HFFc6 (cell line): ENCODE data around the gene ATF6. TPM values are rescaled to one million over a fixed set of nuclear protein-coding genes. Genes with fewer than 3 reads are reported as not detected.

Experiments
- DNase-seq: peaks from one replicate; pipeline ENCODE4 v3.0.0-alpha.2; 2018
- H3K27ac Mint-ChIP-seq: 2 replicates; pipeline ENCODE4 v1.8.0; 2020; ENCODE audit warnings: mild to moderate bottlenecking, mixed read lengths
- H3K27me3 Mint-ChIP-seq: 2 replicates; pipeline ENCODE4 v1.8.0; 2021; ENCODE audit warnings: mild to moderate bottlenecking, moderate library complexity, mixed read lengths; ENCODE audit not compliant: insufficient read depth
- H3K36me3 Mint-ChIP-seq: 2 replicates; pipeline ENCODE4 v1.8.0; 2021; ENCODE audit warnings: low read depth, mixed read lengths
- H3K4me1 Mint-ChIP-seq: 2 replicates; pipeline ENCODE4 v1.8.0; 2020; ENCODE audit warnings: low read depth, mixed read lengths
- H3K4me3 Mint-ChIP-seq: 2 replicates; pipeline ENCODE4 v1.8.0; 2020; ENCODE audit warnings: mild to moderate bottlenecking, moderate library complexity, mixed read lengths
- H3K9me3 Mint-ChIP-seq: 2 replicates; pipeline ENCODE4 v1.8.0; 2020; ENCODE audit warnings: mild to moderate bottlenecking, mixed read lengths
- CTCF ChIP-seq: fragments of 200-600 bp; sonication (generic); IDR thresholded peaks from 2 replicates; pipeline ENCODE4 v1.5.0; 2021; ENCODE audit warnings: antibody characterized with exemption, mild to moderate bottlenecking
- total RNA-seq, 6 experiments: library from RNA; stranded (reverse); fragmentation: NEBNext Ultra II Directional; extraction: Animal tissue kit (Norgen Biotek cat#: 25700); gene quantifications; 2 replicates in 1 of 6; 3 replicates in 5 of 6; pipeline ENCODE4 v1.2.3, GENCODE V29; 2021

ATF6 gene
- total RNA-seq, 6 experiments from 2014 or later, result 23.7 to 29.9 (median 27.6) TPM

- no peaks in the 10 kb centered on the region for H3K9me3 Mint-ChIP-seq
- H3K4me1 Mint-ChIP-seq, result peaks cover 12% of the 10 kb centered on the region
These were observed 51.1 kb downstream of the ATF6 start for GRCh38 chr1:161817176-161817730.

GRCh38 chr1:161820914-161821313, 54.8 kb downstream of the ATF6 start:
- DNase-seq, result no peak

More at GRCh38 chr1:161817176-161817730, 51.1 kb downstream of the ATF6 start:
- DNase-seq, result no peak
- Mint-ChIP-seq H3K27ac (no peak overlapping the region), H3K4me3 (no peak overlapping the region; the same call in 1 of the 2 replicates), H3K36me3 (peaks cover 5% of the 10 kb centered on the region; the same call in 1 of the 2 replicates), H3K27me3 (no peaks in the 10 kb centered on the region)
- TF ChIP-seq CTCF, result no peak

GRCh38 chr1:161824618-161825017, 58.5 kb downstream of the ATF6 start:
- no peak for TF ChIP-seq CTCF

More at GRCh38 chr1:161820914-161821313, 54.8 kb downstream of the ATF6 start:
- Mint-ChIP-seq H3K4me3 (no peak overlapping the region), H3K27ac (no peak overlapping the region), H3K4me1 (peaks cover 12% of the 10 kb centered on the region), H3K36me3 (peaks cover 5% of the 10 kb centered on the region; the same call in 1 of the 2 replicates), H3K9me3 (no peaks in the 10 kb centered on the region), H3K27me3 (no peaks in the 10 kb centered on the region)
- no peak for TF ChIP-seq CTCF

GRCh38 chr1:161825831-161826230, 59.7 kb downstream of the ATF6 start:
- no peak for DNase-seq
- Mint-ChIP-seq H3K4me1 (peaks cover 23% of the 10 kb centered on the region), H3K9me3 (no peaks in the 10 kb centered on the region), H3K36me3 (peaks cover 14% of the 10 kb centered on the region), H3K27ac (no peak overlapping the region), H3K4me3 (no peak overlapping the region), H3K27me3 (no peaks in the 10 kb centered on the region)
- TF ChIP-seq CTCF, result no peak

More at GRCh38 chr1:161824618-161825017, 58.5 kb downstream of the ATF6 start:
- Mint-ChIP-seq H3K9me3 (no peaks in the 10 kb centered on the region), H3K36me3 (peaks cover 14% of the 10 kb centered on the region), H3K4me1 (peaks cover 23% of the 10 kb centered on the region), H3K27ac (no peak overlapping the region), H3K27me3 (no peaks in the 10 kb centered on the region), H3K4me3 (no peak overlapping the region)
- no peak for DNase-seq

GRCh38 chr1:161826478-161826877, 60.4 kb downstream of the ATF6 start:
- no peak for TF ChIP-seq CTCF
- Mint-ChIP-seq H3K4me1 (peaks cover 23% of the 10 kb centered on the region), H3K27ac (no peak overlapping the region), H3K27me3 (no peaks in the 10 kb centered on the region), H3K4me3 (no peak overlapping the region), H3K36me3 (peaks cover 14% of the 10 kb centered on the region), H3K9me3 (no peaks in the 10 kb centered on the region)
- no peak for DNase-seq
